ENCODE measurements around the gene VWCE.
"Not testable (repeated sequence)": the region's sequence is repeated elsewhere in the genome, so short reads cannot be mapped to it uniquely, and the experiment has no call there.

The VWCE gene

DNA sequence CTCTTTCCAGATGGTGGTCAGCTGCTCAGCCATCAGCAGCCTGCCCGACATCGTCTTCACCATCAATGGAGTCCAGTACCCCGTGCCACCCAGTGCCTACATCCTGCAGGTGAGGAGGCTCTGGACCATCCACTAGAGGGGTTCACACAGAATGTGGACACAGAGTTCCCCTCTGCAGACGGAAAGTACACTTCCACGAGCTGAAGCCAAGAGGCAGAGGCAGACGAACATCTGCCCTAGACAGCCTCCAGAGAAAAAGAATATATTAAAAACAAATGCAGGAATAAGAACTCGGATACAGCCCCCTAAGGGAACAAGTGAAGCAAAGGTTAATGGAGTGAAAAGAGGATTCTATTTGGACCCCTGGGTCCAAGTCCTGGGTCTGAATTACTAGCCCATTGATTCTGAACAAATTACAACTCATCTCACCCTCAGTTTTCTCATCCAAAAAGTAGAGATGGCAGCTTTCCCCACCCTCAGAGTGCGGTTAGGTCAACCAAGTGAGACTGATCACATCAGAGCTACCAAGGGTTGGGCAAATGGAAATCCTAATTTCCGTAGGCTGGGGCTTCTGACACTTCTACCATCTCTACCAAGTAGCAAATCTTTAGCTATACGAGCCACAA lies 83.7 kb downstream of the VWCE start:
- DNase-seq = not testable (repeated sequence)

DNA sequence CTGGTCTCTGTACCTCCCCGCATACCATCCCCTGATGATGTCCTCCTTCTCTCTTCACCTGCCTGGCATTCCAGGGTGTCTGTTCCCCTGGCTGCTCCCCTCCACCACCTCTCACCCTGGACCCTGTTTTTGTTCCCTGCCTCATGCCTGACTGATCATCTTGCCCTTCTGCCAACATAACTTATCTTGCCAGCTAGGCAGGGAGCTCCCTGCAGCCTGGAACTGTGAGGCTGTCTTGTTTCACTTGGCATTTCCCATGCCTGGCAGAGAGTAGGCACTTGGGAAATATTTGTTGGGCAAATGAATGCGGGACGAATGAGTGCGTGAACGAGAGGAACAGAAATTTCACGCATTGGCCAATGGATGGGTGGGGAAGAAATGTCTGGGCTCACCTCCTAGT lies 84.5 kb downstream of the VWCE start:
- not testable (repeated sequence) for DNase-seq
